Fibroblast of skin of left quadriceps (primary cell): ENCODE data around the gene GATD1.

ENCODE experiments used
- DNase-seq, 2 experiments: peaks; one replicate each; pipeline ENCODE4 v3.0.0-alpha.2; 2013; ENCODE audit warnings: low read depth in 2 of 2

Gene GATD1

GRCh38 chr11:727281-727701 is 50.0 kb downstream of the GATD1 start:
- no peak for DNase-seq

DNA sequence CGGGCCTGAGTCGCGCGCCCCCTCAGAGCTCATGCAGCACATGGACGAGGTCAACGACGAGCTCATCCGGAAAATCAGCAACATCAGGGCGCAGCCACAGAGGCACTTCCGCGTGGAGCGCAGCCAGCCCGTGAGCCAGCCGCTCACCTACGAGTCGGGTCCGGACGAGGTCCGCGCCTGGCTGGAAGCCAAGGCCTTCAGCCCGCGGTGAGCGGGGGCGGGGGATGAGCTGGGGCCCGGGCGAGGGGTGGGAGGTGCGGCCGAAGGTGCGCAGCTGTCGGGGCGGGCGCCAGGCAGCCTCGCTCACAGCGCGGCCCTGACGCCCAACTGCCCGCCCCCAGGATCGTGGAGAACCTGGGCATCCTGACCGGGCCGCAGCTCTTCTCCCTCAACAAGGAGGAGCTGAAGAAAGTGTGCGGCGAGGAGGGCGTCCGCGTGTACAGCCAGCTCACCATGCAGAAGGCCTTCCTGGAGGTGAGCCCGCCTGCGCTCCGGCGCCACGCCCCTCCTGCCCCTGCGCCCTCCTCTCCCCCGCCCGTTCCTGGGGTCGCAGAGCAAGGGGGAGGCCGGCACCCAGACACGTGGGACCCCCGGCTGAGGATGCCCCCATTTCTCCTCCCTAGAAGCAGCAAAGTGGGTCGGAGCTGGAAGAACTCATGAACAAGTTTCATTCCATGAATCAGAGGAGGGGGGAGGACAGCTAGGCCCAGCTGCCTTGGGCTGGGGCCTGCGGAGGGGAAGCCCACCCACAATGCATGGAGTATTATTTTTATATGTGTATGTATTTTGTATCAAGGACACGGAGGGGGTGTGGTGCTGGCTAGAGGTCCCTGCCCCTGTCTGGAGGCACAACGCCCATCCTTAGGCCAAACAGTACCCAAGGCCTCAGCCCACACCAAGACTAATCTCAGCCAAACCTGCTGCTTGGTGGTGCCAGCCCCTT is 50.7 kb downstream of the GATD1 start:
- no peak for DNase-seq

GRCh38 chr11:725624-726202 is 51.6 kb downstream of the GATD1 start:
- DNase-seq = no peak

- no peak for DNase-seq
These were observed 52.4 kb downstream of the GATD1 start for GRCh38 chr11:724778-725386.

DNA sequence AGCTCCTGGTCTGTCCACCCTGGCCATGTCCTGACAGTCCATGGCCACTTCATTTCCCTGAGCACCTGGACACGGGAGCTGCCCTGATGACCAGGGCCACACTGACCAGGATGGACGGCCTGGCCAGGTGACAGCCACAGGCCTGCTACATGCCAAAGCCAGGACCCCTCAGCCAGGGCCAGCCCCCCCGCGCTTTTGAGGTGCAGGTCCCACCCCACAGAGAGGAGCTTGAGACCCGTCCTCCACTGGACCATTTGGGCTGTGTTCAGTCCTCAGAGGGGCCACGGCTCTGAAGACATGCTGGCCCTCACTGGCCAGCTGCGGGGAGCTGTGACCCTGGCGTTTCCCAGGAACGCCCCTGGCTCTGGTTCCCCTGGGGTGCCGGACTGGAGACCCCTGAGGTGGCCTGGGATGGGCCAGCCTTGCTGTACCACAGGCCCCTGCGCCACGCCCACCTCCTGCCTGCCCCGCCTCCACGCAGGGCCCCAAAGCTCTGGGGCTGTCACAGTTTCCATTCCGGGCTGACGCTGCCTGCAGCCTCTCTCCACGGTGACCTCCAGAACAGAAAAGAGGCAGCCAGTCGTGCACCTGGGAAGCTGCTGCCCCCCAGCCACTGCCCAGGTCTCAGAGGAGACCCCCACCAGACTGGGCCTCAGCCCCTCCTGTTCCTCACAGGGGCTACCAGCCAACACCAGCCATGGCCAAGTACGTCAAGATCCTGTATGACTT is 53.1 kb downstream of the GATD1 start:
- DNase-seq = no peak

GRCh38 chr11:723120-723883 is 54.0 kb downstream of the GATD1 start:
- peak in 1 of 2 experiments; percentile 16 for DNase-seq

DNA sequence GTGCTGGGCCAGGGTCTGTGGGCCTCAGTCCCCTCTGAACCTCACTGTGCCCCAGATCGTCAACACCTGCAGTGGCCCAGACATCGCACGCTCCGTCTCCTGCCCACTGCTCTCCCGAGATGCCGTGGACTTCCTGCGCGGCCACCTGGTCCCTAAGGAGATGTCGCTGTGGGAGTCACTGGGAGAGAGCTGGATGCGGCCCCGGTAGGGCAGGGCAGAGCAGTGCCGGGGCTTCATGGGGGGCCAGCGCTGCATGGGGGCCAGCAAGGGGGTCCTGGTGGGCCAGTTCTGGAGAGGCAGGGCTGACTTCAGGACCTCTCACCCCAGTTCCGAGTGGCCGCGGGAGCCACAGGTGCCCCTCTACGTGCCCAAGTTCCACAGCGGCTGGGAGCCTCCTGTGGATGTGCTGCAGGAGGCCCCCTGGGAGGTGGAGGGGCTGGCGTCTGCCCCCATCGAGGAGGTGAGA is 54.9 kb downstream of the GATD1 start:
- DNase-seq = no peak

DNA sequence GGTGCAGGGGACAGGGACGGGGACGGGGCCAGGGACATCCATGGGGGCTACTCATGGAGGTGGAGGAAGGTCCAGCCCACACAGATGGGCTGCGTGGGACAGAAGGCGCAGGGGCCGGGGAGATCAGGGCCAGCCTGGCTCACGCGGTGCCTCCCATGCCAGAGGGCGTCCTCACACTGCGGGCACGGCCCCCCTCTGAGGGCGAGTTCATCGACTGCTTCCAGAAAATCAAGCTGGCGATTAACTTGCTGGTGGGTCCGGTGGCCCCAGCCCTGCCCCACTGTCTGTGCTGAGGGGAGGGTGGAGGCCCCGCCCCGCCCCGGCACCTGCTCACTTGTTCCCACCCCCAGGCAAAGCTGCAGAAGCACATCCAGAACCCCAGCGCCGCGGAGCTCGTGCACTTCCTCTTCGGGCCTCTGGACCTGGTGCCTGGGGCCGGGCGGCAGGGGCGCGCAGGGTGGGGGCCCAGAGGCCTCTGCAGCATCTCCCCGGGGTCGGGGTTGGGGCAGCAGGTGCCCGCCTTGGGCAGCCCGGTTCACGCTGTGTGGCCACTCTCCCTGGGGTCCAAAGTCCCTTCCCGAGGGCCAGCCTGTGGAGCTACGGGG is 55.4 kb downstream of the GATD1 start:
- DNase-seq = no peak

- no peak for DNase-seq
These were observed 56.0 kb downstream of the GATD1 start for GRCh38 chr11:721247-721740.

DNA sequence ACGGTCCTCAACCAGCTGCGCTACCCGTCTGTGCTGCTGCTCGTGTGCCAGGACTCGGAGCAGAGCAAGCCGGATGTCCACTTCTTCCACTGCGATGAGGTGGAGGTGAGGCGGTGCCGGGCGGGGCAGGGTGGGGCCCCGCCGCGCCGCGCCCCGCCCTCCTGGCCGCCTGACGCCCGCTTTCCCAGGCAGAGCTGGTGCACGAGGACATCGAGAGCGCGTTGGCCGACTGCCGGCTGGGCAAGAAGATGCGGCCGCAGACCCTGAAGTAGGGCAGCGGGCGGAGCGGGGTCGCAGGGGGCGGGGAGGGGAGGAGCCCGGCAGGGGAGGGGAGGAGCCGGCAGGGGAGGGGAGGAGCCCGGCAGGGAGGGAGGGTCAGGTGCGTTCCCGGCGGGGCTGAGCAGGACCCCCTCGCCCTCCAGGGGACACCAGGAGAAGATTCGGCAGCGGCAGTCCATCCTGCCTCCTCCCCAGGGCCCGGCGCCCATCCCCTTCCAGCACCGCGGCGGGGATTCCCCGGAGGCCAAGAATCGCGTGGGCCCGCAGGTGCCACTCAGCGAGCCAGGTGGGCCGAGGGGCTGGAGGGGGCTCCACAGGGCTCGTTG is 56.5 kb downstream of the GATD1 start:
- no peak for DNase-seq

GRCh38 chr11:720017-720641 is 57.2 kb downstream of the GATD1 start:
- DNase-seq = no peak

GRCh38 chr11:719214-720016 is 57.9 kb downstream of the GATD1 start:
- DNase-seq = no peak
